ENCODE data around the gene KRT37.

GRCh38 chr17:41415411-41415810 lies 9.0 kb downstream of the KRT37 start:
- TF ChIP-seq, protein P1, sequence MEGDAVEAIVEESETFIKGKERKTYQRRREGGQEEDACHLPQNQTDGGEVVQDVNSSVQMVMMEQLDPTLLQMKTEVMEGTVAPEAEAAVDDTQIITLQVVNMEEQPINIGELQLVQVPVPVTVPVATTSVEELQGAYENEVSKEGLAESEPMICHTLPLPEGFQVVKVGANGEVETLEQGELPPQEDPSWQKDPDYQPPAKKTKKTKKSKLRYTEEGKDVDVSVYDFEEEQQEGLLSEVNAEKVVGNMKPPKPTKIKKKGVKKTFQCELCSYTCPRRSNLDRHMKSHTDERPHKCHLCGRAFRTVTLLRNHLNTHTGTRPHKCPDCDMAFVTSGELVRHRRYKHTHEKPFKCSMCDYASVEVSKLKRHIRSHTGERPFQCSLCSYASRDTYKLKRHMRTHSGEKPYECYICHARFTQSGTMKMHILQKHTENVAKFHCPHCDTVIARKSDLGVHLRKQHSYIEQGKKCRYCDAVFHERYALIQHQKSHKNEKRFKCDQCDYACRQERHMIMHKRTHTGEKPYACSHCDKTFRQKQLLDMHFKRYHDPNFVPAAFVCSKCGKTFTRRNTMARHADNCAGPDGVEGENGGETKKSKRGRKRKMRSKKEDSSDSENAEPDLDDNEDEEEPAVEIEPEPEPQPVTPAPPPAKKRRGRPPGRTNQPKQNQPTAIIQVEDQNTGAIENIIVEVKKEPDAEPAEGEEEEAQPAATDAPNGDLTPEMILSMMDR (IDR thresholded peaks at IDR 0.05) = no peak
- TF ChIP-seq EP300 (IDR thresholded peaks at IDR 0.05) (no peak), POLR2A (IDR thresholded peaks at IDR 0.05) (no peak), POLR2AphosphoS5 (IDR thresholded peaks at IDR 0.05) (no peak)
